Measurements from ENCODE around the gene ABCG1.

ABCG1 gene

GRCh38 chr21:42214081-42214750 is 4.7 kb upstream of the ABCG1 start:
- DNase-seq (ENCODE audit: low spot score): no peak

- no peak for DNase-seq (ENCODE audit: low spot score)
Measured at GRCh38 chr21:42214921-42215320, 4.0 kb upstream of the ABCG1 start.

DNA sequence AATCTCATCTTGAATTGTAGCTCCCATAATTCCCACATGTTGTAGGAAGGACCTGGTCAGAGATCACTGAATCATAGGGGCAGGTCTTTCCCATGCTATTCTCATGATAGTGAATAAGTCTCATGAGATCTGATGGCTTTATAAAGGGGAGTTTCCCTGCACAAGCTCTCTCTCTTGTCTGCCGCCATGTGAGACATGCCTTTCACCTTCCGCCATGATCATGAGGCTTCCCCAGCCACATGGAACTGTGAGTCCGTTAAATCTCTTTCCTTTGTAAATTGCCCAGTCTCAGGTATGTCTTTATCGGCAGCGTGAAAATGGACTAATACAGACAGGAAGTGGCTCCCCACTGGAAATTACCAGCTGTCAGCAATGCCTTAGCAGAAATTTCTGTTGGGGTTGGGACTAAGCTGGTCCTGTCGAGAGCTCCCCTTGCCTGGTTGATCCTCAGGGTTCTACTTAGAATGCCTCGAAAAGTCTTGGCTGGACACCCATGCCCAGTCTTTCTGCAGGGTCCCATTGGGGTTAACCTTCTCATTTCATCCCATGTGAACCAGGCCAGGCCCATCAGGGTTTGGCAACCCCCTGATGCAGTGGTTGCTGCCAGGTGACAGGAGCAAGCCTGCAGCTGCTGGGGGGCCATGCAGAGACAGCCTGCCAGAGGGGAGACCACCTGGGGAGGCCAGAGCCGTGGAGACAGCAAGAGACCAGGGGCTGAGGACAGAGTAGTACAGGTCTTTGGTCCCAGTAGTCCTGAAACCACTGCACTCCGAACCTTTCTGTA is 2.8 kb upstream of the ABCG1 start:
- no peak for DNase-seq (ENCODE audit: low spot score)

GRCh38 chr21:42216726-42217572 is 2.0 kb upstream of the ABCG1 start:
- no peak for DNase-seq (ENCODE audit: low spot score)

DNA sequence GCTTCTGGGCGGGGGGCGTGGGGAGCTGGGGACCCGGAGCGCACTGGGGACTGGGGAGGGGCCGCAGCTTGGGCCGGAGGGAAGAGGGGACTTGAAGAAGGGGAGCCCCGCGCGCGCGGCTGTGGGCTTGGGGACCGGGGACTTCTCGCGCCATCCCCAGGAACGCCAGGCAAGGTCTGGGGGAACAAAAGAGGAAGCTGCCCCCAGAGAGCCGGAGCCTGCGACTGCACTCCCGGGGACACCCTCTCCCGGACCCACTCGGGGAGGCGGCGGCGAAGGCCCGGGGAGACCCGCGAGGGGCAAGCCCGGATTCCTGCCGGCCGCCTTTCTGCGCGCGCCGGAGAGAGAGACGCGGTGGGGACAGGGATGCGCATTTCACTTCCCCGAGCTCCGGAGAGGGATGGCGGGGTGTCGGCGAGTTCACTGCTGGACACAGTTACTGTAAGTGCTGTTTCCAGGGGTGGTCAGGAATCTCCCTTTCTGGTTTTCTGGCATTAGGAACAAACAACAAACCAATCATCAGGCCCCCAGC is 732 bp downstream of the ABCG1 start:
- DNase-seq (ENCODE audit: low spot score): no peak

DNA sequence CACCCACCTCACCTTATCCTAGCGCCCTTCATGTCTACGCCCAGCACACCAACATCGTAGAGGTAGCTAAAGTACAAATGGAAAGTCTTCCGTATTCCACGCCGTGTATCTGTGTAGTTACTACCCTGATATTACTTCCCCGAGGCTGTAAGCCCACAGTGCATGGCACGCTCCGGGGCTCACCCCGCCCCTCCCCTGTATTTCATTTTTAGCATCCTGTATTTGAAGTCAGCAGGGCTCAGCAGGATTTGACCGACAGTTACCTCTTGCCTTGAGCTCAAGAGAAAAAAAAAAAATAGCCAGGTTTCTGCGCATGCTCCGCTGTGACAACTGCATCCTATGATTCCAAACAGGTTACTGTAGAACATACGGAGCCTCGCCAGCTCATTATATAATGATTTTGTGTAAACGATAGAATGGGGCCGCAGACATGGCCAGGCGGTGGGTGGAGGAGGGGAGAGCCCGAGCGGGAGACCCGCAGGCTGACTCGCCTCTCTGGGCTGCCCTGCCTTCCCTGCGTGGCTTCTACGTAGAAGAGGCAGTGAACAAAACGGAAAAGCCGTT is 1.3 kb downstream of the ABCG1 start:
- DNase-seq (ENCODE audit: low spot score): peak; percentile 85

DNA sequence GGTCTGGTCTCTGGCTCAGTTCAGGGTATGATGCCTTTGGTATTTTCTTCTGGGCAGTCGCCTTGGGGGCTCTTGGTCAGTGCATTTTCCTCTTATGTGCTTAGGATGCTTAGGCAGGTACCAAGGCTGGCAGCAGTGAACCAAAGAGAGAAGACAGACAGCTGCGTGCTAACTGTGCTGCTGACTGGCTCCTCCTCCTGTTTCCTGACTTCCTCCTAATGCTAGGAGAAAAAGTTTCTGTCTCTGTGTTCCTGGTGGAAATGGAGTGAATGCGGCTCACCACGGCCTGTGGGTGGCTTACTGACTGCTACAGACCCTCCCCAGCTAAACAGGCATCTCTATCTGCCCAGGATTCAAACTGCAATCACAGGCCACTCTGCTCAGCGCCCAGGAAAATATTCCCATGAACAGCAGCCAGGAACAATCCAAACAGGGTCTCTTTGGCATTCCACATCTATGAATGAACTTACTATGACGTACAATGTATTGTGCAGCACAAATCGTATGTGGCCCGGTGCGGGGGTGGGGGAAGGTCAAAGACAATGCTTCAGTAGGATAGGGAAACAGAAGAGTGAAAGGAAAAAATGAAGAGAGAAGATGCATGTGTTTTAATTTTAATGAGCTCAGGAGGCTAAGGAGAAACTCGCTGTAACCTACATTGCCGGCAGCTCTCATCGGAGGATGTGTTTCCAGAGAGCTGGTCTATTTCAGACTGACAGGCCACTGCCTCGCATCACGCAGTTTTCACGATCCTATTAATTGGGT is 2.8 kb downstream of the ABCG1 start:
- DNase-seq (ENCODE audit: low spot score): no peak

DNA sequence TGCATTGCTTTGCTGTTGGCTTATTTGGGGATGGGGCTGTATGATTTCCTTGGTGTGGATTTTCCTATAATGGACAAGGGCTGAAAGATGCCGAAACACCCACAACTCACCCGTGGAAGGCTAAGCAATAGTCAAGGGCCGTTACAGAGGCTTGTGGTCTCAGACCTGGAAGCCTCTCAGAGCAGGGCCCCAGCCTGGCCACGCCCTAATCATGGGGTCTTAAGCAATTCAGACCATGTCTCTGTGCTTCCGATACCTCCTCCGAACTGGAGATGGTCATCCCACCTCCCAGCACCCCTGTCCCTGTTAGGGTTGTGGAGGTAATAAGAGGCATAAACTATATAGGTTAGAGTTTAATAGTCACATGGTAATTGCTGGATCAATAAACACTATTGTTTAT is 3.4 kb downstream of the ABCG1 start:
- no peak for DNase-seq (ENCODE audit: low spot score)

DNA sequence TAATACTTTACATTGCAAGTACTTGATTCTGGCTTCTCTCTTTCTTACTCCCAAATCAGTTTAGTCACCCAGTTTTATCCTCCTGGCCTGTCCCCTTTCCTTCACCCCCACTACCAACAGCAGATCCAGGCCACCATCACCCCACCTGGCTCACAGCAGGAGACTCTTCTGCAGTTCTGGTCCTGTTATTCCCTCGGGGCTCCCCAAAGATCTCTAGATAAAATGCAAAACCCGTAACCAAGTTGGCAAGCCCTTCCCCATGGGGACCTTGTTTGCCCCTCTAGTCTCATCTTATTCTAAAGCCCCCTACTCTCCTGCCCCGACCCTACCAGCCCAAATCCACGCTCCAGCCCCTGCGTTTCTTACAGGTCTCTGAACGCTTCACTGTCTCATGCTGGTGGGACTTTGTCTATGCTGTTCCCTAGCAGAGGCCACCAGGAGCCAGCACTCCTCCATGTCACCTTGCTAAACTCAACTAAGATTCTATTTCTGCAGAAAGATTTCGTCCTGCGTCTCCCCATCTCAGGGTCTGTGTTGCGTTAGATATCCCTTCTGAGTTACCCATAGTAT is 4.0 kb downstream of the ABCG1 start:
- no peak for DNase-seq (ENCODE audit: low spot score)

DNA sequence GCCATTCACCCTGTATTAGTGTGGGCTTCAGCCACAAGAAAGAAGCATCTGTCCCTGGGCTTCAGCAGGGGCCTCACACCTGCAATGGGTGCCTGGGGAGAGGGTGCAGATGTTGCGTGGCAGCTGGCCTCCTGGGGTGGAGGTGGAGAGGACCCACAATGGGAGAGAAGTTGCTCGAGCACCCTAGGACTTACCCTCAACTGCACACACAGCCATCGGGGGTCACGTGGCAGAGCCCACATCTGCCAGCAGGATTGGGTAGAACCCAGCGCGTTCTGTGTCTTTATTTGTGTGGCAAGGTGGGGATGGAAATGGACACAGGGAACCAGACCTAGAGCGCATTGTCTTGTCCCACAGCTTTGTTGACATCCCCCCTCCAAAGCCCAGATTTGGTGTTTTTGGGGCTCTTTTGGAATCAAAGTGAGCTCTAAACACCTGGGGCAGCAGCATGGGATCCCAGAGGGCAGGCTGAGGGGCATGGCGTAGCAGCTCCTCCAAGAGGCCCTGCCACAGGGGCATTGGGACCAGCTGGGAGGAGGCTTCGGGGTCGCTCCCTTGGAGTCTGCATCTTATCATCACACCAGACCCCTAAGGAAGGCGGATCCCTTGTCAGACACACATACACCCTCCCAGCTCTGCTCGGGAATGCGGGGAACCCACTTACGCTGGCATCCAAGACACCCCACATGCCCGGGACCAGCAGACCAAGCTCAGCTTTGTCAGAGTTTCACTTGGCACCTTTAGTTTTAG is 5.1 kb downstream of the ABCG1 start:
- DNase-seq (ENCODE audit: low spot score): no peak

DNA sequence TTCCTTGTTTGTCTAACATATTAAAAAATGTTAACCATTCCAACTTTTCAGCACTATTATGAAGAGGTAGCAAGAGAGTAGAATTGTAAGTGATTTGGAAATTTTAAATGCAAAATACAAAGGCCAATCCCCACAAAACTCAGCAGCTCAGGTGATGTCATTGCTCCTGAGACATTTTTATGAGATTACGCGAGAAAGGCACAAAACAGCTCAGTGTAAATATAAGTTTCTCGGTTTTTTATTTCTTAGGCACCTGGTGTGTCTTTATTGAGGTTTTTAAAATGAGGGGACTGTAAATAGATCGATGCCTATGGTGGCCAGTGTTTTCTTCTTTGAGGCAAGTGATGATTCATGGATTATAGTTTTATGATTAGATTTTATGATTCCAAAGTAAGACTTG is 6.1 kb downstream of the ABCG1 start:
- DNase-seq (ENCODE audit: low spot score): no peak

DNA sequence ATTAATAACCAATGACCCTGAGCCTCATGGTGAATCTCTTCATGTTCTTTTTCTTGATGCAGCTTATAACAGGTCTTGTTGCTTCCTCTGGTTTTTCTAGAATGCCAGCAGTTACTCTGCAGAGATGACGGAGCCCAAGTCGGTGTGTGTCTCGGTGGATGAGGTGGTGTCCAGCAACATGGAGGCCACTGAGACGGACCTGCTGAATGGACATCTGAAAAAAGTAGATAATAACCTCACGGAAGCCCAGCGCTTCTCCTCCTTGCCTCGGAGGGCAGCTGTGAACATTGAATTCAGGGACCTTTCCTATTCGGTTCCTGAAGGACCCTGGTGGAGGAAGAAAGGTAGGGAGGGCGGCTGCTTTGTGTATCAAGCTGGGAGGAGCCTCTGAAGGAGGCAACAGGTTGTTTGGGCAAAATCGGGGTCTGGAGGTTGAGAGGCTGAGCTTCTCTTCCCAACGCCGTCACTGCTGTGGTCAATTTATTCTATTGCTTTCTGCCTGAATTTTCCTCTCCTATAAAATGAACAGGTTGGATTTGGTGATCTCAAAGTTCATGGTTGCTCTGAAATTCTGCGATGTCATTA is 6.7 kb downstream of the ABCG1 start:
- no peak for DNase-seq (ENCODE audit: low spot score)

- DNase-seq (ENCODE audit: low spot score): no peak
Measured at GRCh38 chr21:42226626-42227025, 7.7 kb downstream of the ABCG1 start.

- peak; percentile 98 for DNase-seq (ENCODE audit: low spot score)
Measured at GRCh38 chr21:42227909-42228708, 9.2 kb downstream of the ABCG1 start.

- DNase-seq (ENCODE audit: low spot score): no peak
Measured at GRCh38 chr21:42228709-42229220, 9.8 kb downstream of the ABCG1 start.

DNA sequence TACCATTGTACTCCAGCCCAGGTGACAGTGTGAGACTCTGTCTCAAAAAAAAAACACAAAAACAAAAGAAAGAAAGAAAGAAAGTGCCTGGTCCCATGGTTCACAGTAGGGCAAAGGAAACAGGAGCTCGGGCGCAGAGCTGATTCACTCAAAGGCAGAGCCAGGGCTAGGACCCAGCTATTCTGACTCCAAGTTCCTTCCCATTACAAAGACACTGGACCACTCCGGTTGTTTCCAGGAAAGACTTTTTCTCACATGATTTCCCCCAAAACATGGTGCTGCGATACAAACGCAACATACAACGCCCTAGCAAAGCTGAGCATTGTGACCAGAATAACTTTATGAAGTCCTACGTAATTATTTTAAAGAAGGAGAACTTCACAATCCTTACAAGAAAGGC is 10.7 kb downstream of the ABCG1 start:
- no peak for DNase-seq (ENCODE audit: low spot score)

DNA sequence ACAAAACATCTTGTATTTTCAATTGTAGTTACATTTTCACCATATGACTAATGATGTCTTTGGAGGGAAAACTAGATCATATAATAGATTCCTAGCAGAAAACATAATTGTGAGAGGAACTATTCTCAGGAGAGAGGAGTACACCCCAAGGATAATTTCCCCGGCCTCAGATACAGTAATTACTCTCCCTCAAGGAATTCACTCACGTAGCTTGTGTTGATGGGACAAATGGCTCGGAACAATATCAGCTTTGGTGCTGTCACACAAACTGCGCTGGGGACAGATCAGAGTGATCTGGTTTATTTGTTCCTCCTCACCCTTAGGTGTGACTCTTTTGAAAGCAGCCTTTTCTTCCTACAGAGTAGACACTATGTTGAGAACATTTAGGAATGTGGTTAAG is 11.2 kb downstream of the ABCG1 start:
- DNase-seq (ENCODE audit: low spot score): no peak

- no peak for DNase-seq (ENCODE audit: low spot score)
Measured at GRCh38 chr21:42230636-42231035, 11.7 kb downstream of the ABCG1 start.

DNA sequence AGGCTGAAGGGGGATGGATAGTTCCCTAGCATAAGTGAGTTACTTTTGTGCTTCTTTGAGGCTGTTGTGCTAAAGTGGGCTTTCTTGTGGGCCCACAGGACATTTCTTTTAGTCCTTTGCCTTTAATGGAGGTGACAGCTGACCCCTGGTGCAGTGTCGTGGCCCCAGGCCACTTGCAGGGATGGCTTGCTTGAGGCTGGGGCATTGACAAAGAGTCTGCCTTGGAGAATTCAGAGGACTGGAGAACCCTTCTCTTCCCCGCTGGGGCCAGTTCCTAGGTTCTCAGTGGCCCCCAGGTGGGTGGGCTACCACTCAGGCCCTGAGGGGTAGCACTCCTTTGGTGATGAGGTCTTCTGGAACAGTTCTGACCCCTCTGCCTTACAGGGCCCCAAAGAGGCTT is 12.8 kb downstream of the ABCG1 start:
- DNase-seq (ENCODE audit: low spot score): no peak

All from CD4-positive, alpha-beta T cell treated with Interleukin-2 at 100 ng/mL for 4 hours (primary cell).